Caco-2 (cell line): ENCODE data around the gene VPS13D. TPM values are rescaled to one million over a fixed set of nuclear protein-coding genes. Genes with fewer than 3 reads are reported as not detected.

Source experiments
- BruUV-seq: library from RNA; stranded (reverse); fragments of 400-500 nt; replicated peaks from 2 replicates; lab custom pipeline; 2021; lab: Mats Ljungman, UMichigan
- CTCF ChIA-PET: fragments of 300-600 bp; sonication (Branson Sonifier 250); formaldehyde crosslinking; loops from one replicate; lab custom pipeline; 2022; ENCODE audit warnings: antibody characterized with exemption; lab: Charles Lee
- POLR2A ChIA-PET: fragments of 300-600 bp; sonication (Branson Sonifier 250); formaldehyde crosslinking; loops from one replicate; lab custom pipeline; 2022; ENCODE audit warnings: antibody characterized with exemption; lab: Charles Lee
- DNase-seq, 2 experiments: peaks; one replicate each; pipeline versions ENCODE4 v3.0.0 to v3.0.0-alpha.2; 2020 to 2022
- H3K27me3 ChIP-seq: replicated peaks from 2 replicates; pipeline ENCODE4 v1.6.0; 2011; ENCODE audit warnings: low read length; ENCODE audit not compliant: control insufficient read depth, insufficient read depth
- H3K36me3 ChIP-seq: 2 replicates; pipeline ENCODE4 v1.5.1; 2011; ENCODE audit warnings: low read length; ENCODE audit not compliant: control insufficient read depth, insufficient read depth
- H3K4me1 ChIP-seq: fragments of 250-450 bp; sonication (Bioruptor Pico); 2 replicates; pipeline ENCODE4 v1.5.1; 2020; ENCODE audit warnings: mild to moderate bottlenecking
- H3K4me3 ChIP-seq: 2 replicates; pipeline ENCODE4 v1.5.1; 2011; ENCODE audit warnings: low read depth, mild to moderate bottlenecking, control low read depth, low read length
- H3K9me3 ChIP-seq: fragments of 250-450 bp; sonication (Bioruptor Pico); 2 replicates; pipeline ENCODE4 v1.5.1; 2020; ENCODE audit warnings: mild to moderate bottlenecking, moderate library complexity
- H3K27ac Mint-ChIP-seq: one replicate; pipeline ENCODE4 v1.8.0; 2022; ENCODE audit warnings: mixed read lengths; ENCODE audit not compliant: unreplicated experiment
- H3K27me3 Mint-ChIP-seq: one replicate; pipeline ENCODE4 v1.8.0; 2022; ENCODE audit warnings: mixed read lengths; ENCODE audit not compliant: insufficient read depth, unreplicated experiment
- H3K36me3 Mint-ChIP-seq: one replicate; pipeline ENCODE4 v1.8.0; 2022; ENCODE audit warnings: mild to moderate bottlenecking, mixed read lengths; ENCODE audit not compliant: insufficient read depth, unreplicated experiment
- H3K4me1 Mint-ChIP-seq: one replicate; pipeline ENCODE4 v1.8.0; 2022; ENCODE audit warnings: low read depth, mixed read lengths; ENCODE audit not compliant: unreplicated experiment
- H3K4me3 Mint-ChIP-seq: one replicate; pipeline ENCODE4 v1.8.0; 2022; ENCODE audit warnings: mild to moderate bottlenecking, moderate library complexity, mixed read lengths; ENCODE audit not compliant: unreplicated experiment
- H3K9me3 Mint-ChIP-seq: one replicate; pipeline ENCODE4 v1.8.0; 2022; ENCODE audit warnings: mixed read lengths; ENCODE audit not compliant: unreplicated experiment
- intact Hi-C: fragments of 100-400 bp; cut with micrococcal nuclease; formaldehyde crosslinking; loops from one replicate; pipeline ENCODE4 v1.10.0; 2022; ENCODE audit not compliant: unreplicated experiment
- total RNA-seq: library from RNA; stranded (reverse); gene quantifications from 2 replicates; pipeline ENCODE4 v1.2.3, GENCODE V29; 2022
- TF ChIP-seq, protein P1 (sequence below), 2 experiments: fragments of 200-600 bp in 1 of 2; IDR thresholded peaks; 1 replicate in 1 of 2; 2 replicates in 1 of 2; pipeline versions ENCODE4 v1.5.1 to v1.8.0; 2011 to 2022; ENCODE audit warnings: antibody characterized with exemption in 1 of 2, control low read depth in 1 of 2, inconsistent platforms in 1 of 2, low read depth in 1 of 2, low read length in 1 of 2, mild to moderate bottlenecking in 1 of 2, moderate library complexity in 1 of 2; ENCODE audit not compliant: insufficient read depth in 1 of 2, severe bottlenecking in 1 of 2, unreplicated experiment in 1 of 2

Gene VPS13D
- total RNA-seq, 1 experiment from 2014 or later, result 25.6 TPM

DNA sequence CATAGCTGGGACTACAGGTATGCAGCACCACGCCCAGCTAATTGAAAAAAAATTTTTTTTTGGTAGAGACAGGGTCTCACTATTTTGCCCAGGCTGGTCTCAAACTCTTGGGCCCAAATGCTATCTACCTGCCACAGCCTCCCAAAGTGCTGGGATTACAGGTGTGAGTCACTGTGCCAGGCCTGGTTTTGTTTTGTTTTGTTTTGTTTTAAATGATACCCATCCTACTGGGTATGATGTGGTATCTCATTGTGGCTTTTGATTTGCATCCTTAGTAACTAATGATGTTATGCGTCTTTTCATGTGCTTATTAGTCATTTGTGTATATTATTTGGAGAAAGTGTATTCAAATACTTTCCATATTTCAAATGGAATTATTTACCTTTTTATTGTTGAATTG, 142.3 kb downstream of the VPS13D start:
- no TSS peak for BruUV-seq
- H3K4me3 Mint-ChIP-seq, result no peak overlapping the region
- H3K27ac Mint-ChIP-seq, result no peak overlapping the region

GRCh38 chr1:12372761-12373160, 142.9 kb downstream of the VPS13D start:
- H3K27ac Mint-ChIP-seq, result no peak overlapping the region
- no peaks in the 10 kb centered on the region for H3K9me3 ChIP-seq
- no peak overlapping the region for H3K4me3 Mint-ChIP-seq
- H3K36me3 ChIP-seq, result peaks cover 2% of the 10 kb centered on the region; the same call in 1 of the 2 replicates
- H3K27me3 ChIP-seq, result no peaks in the 10 kb centered on the region
- peaks cover 5% of the 10 kb centered on the region; the same call in 1 of the 2 replicates for H3K4me1 ChIP-seq
- H3K9me3 Mint-ChIP-seq, result no peaks in the 10 kb centered on the region
- peaks cover 9% of the 10 kb centered on the region for H3K4me1 Mint-ChIP-seq
- no peak overlapping the region for H3K4me3 ChIP-seq
- no TSS peak for BruUV-seq
- TF ChIP-seq, protein P1, sequence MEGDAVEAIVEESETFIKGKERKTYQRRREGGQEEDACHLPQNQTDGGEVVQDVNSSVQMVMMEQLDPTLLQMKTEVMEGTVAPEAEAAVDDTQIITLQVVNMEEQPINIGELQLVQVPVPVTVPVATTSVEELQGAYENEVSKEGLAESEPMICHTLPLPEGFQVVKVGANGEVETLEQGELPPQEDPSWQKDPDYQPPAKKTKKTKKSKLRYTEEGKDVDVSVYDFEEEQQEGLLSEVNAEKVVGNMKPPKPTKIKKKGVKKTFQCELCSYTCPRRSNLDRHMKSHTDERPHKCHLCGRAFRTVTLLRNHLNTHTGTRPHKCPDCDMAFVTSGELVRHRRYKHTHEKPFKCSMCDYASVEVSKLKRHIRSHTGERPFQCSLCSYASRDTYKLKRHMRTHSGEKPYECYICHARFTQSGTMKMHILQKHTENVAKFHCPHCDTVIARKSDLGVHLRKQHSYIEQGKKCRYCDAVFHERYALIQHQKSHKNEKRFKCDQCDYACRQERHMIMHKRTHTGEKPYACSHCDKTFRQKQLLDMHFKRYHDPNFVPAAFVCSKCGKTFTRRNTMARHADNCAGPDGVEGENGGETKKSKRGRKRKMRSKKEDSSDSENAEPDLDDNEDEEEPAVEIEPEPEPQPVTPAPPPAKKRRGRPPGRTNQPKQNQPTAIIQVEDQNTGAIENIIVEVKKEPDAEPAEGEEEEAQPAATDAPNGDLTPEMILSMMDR (IDR thresholded peaks at IDR 0.05; ENCODE audit: insufficient read depth in 1 of 2, low read depth in 1 of 2, low read length in 1 of 2, severe bottlenecking in 1 of 2, unreplicated experiment in 1 of 2), result no peak
- ChIA-PET CTCF (no interaction called here), POLR2A (no interaction called here)
- H3K36me3 Mint-ChIP-seq, result peaks cover 33% of the 10 kb centered on the region
- no peak for DNase-seq
- intact Hi-C loops, result no loop called here
- H3K27me3 Mint-ChIP-seq, result no peaks in the 10 kb centered on the region

More for the DNA sequence above, 142.3 kb downstream of the VPS13D start:
- Histone ChIP-seq H3K9me3 (no peaks in the 10 kb centered on the region), H3K4me1 (peaks cover 5% of the 10 kb centered on the region; the same call in 1 of the 2 replicates), H3K27me3 (no peaks in the 10 kb centered on the region), H3K36me3 (peaks cover 2% of the 10 kb centered on the region; the same call in 1 of the 2 replicates), H3K4me3 (no peak overlapping the region)
- TF ChIP-seq, protein P1 (IDR thresholded peaks at IDR 0.05; ENCODE audit: insufficient read depth in 1 of 2, low read depth in 1 of 2, low read length in 1 of 2, severe bottlenecking in 1 of 2, unreplicated experiment in 1 of 2), result no peak
- Mint-ChIP-seq H3K4me1 (peaks cover 9% of the 10 kb centered on the region), H3K9me3 (no peaks in the 10 kb centered on the region), H3K36me3 (peaks cover 33% of the 10 kb centered on the region), H3K27me3 (no peaks in the 10 kb centered on the region)
- DNase-seq, result no peak
- POLR2A ChIA-PET, result no interaction called here
- intact Hi-C loops, result no loop called here
- CTCF ChIA-PET, result no interaction called here

- H3K36me3 ChIP-seq, result peaks cover 3% of the 10 kb centered on the region; the same call in 1 of the 2 replicates
- H3K27me3 ChIP-seq, result no peaks in the 10 kb centered on the region
- no TSS peak for BruUV-seq
- H3K9me3 ChIP-seq, result no peaks in the 10 kb centered on the region
- H3K27me3 Mint-ChIP-seq, result no peaks in the 10 kb centered on the region
- intact Hi-C loops, result no loop called here
- CTCF ChIA-PET, result no interaction called here
- H3K9me3 Mint-ChIP-seq, result no peaks in the 10 kb centered on the region
- H3K4me1 Mint-ChIP-seq, result peaks cover 10% of the 10 kb centered on the region
- H3K4me3 Mint-ChIP-seq, result no peak overlapping the region
- H3K4me1 ChIP-seq, result peaks cover 15% of the 10 kb centered on the region
- no peak for DNase-seq
- H3K36me3 Mint-ChIP-seq, result peaks cover 25% of the 10 kb centered on the region
- H3K27ac Mint-ChIP-seq, result no peak overlapping the region
- TF ChIP-seq, protein P1 (IDR thresholded peaks at IDR 0.05; ENCODE audit: insufficient read depth in 1 of 2, low read depth in 1 of 2, low read length in 1 of 2, severe bottlenecking in 1 of 2, unreplicated experiment in 1 of 2), result no peak
- no peak overlapping the region for H3K4me3 ChIP-seq
- POLR2A ChIA-PET, result no interaction called here
These were observed 145.5 kb downstream of the VPS13D start for GRCh38 chr1:12375133-12375829.
